Vagina (tissue), 2 donors: ENCODE measurements around the gene TAOK3. TPM values are rescaled to one million over a fixed set of nuclear protein-coding genes. Genes with fewer than 3 reads are reported as not detected.
A peak's percentile ranks its signal among the peaks of the same experiment; 100 is the strongest.

ENCODE experiments used
- DNase-seq, 2 donors: peaks; one replicate each; pipeline ENCODE4 v3.0.0-alpha.2; 2017; ENCODE audit errors: extremely low spot score in 2 of 2
- H3K27ac ChIP-seq: fragments of 200-600 bp; sonication (generic); one replicate; pipeline ENCODE4 v1.5.1; 2019
- H3K27me3 ChIP-seq: fragments of 200-600 bp; sonication (generic); one replicate; pipeline ENCODE4 v1.5.1; 2019
- H3K36me3 ChIP-seq, 2 donors: fragments of 200-600 bp; sonication (generic); one replicate each; pipeline ENCODE4 v1.5.1; 2017 to 2019
- H3K4me1 ChIP-seq: fragments of 200-600 bp; sonication (generic); one replicate; pipeline ENCODE4 v1.5.1; 2019
- H3K4me3 ChIP-seq, 2 donors: fragments of 200-600 bp; sonication (generic); 1 replicate in 1 of 2; 2 replicates in 1 of 2; pipeline ENCODE4 v1.5.1; 2016 to 2019
- H3K9me3 ChIP-seq: fragments of 200-600 bp; sonication (generic); one replicate; pipeline ENCODE4 v1.5.1; 2019
- CTCF ChIP-seq, 3 experiments: fragments of 450-650 bp in 2 of 3; fragments of 200-600 bp in 1 of 3; sonication (generic) in 1 of 3; IDR thresholded peaks; one replicate each; pipeline ENCODE4 v1.5.1; 2017 to 2019; ENCODE audit warnings: antibody characterized with exemption in 3 of 3, mild to moderate bottlenecking in 2 of 3, moderate library complexity in 2 of 3
- POLR2A ChIP-seq, 2 donors: fragments of 450-650 bp; IDR thresholded peaks; one replicate each; pipeline ENCODE4 v1.6.1; 2017; ENCODE audit warnings: antibody characterized with exemption in 2 of 2, mild to moderate bottlenecking in 2 of 2, moderate library complexity in 2 of 2
- POLR2AphosphoS5 ChIP-seq, 2 donors: sonication (generic); formaldehyde crosslinking; IDR thresholded peaks; one replicate each; pipeline ENCODE4 v1.9.0; 2017; ENCODE audit warnings: antibody characterized with exemption in 2 of 2, mild to moderate bottlenecking in 2 of 2, low read depth in 1 of 2; ENCODE audit not compliant: insufficient read depth in 1 of 2
- intact Hi-C: fragments of 100-400 bp; cut with DNase I; formaldehyde crosslinking; loops from one replicate; pipeline ENCODE4 v1.15.1; 2023
- total RNA-seq: library from RNA; depleted of rRNA; stranded (reverse); fragments of >200 nt; gene quantifications from one replicate; pipeline ENCODE4 v1.2.3, GENCODE V29; 2016

TAOK3 gene
- total RNA-seq, 1 donor from 2014 or later: 41.0 TPM

- H3K4me3 ChIP-seq: peak overlapping the region; percentile 71 to 93
- peaks cover 0 to 18% of the 10 kb centered on the region in 2 donors for H3K36me3 ChIP-seq
- TF ChIP-seq POLR2AphosphoS5 (IDR thresholded peaks at IDR 0.05; ENCODE audit: insufficient read depth in 1 of 2, low read depth in 1 of 2) (no peak), POLR2A (IDR thresholded peaks at IDR 0.05) (no peak), CTCF (IDR thresholded peaks at IDR 0.05) (no peak)
- no peaks in the 10 kb centered on the region for H3K9me3 ChIP-seq
- no peak for DNase-seq
- no peaks in the 10 kb centered on the region for H3K27me3 ChIP-seq
- H3K4me1 ChIP-seq: peaks cover 35% of the 10 kb centered on the region
- intact Hi-C loops: loop anchor here (2.0 to 5.0 kb wide), 3 partner anchors 194 to 255 kb away; partner anchors contain the start of gene PEBP1
- H3K27ac ChIP-seq: peak overlapping the region; percentile 84
Measured at GRCh38 chr12:118377021-118377883, 4.5 kb upstream of the TAOK3 start.

GRCh38 chr12:118376089-118377020 is 3.6 kb upstream of the TAOK3 start, which contains the start of gene SUDS3:
Gene SUDS3, plus strand, starts transcription at chr12:118376555. Its CDS starts 137 bp downstream, at chr12:118376692.
- intact Hi-C loops: loop anchor here (2.0 to 5.0 kb wide), 3 partner anchors 194 to 254 kb away; partner anchors contain the start of gene PEBP1
- peaks cover 44% of the 10 kb centered on the region for H3K4me1 ChIP-seq
- TF ChIP-seq POLR2A (IDR thresholded peaks at IDR 0.05): peak in 1 of 2 donors; percentile 4
- TF ChIP-seq CTCF (IDR thresholded peaks at IDR 0.05): peak; percentile 88 to 99 (median 89)
- peak; percentile 84 for TF ChIP-seq POLR2AphosphoS5 (IDR thresholded peaks at IDR 0.05; ENCODE audit: insufficient read depth in 1 of 2, low read depth in 1 of 2)

GRCh38 chr12:118375348-118375747 is 2.6 kb upstream of the TAOK3 start:
- intact Hi-C loops: loop anchor here (5.0 kb wide), 2 partner anchors 238 to 253 kb away; partner anchors contain the start of gene PEBP1
- H3K27me3 ChIP-seq: no peaks in the 10 kb centered on the region
- no peaks in the 10 kb centered on the region for H3K9me3 ChIP-seq
- no peaks in the 10 kb centered on the region for H3K36me3 ChIP-seq
- H3K4me1 ChIP-seq: peaks cover 54% of the 10 kb centered on the region
- DNase-seq: no peak
- H3K27ac ChIP-seq: peak overlapping the region; percentile 84
- H3K4me3 ChIP-seq: peak overlapping the region in 1 of 2 donors; percentile 71
- no peak for TF ChIP-seq POLR2A (IDR thresholded peaks at IDR 0.05)
- TF ChIP-seq POLR2AphosphoS5 (IDR thresholded peaks at IDR 0.05; ENCODE audit: insufficient read depth in 1 of 2, low read depth in 1 of 2): no peak
- TF ChIP-seq CTCF (IDR thresholded peaks at IDR 0.05): no peak

More at GRCh38 chr12:118376089-118377020, 3.6 kb upstream of the TAOK3 start, which contains the start of gene SUDS3:
- Histone ChIP-seq H3K36me3 (peaks cover 0 to 10% of the 10 kb centered on the region in 2 donors), H3K4me3 (peak within 1 kb of the TSS; percentile 71 to 93), H3K9me3 (no peaks in the 10 kb centered on the region), H3K27me3 (no peaks in the 10 kb centered on the region), H3K27ac (peak within 1 kb of the TSS; percentile 84)
- peak in 1 of 2 donors; percentile 91 for DNase-seq

- intact Hi-C loops: loop anchor here (5.0 kb wide), 3 partner anchors 238 to 313 kb away; partner anchors contain the start of genes PEBP1 and WSB2
- Histone ChIP-seq H3K27ac (peak overlapping the region; percentile 84), H3K36me3 (no peaks in the 10 kb centered on the region), H3K9me3 (no peaks in the 10 kb centered on the region), H3K4me1 (peaks cover 55% of the 10 kb centered on the region), H3K4me3 (peak overlapping the region in 1 of 2 donors; percentile 4), H3K27me3 (no peaks in the 10 kb centered on the region)
- no peak for TF ChIP-seq POLR2AphosphoS5 (IDR thresholded peaks at IDR 0.05; ENCODE audit: insufficient read depth in 1 of 2, low read depth in 1 of 2)
- no peak for TF ChIP-seq POLR2A (IDR thresholded peaks at IDR 0.05)
- TF ChIP-seq CTCF (IDR thresholded peaks at IDR 0.05): no peak
- DNase-seq: no peak
Measured at GRCh38 chr12:118374909-118375308, 2.2 kb upstream of the TAOK3 start.
